GM21576 (cell line): ENCODE data around the gene TEX29.
A peak's percentile ranks its signal among the peaks of the same experiment; 100 is the strongest.

Experiments
- ATAC-seq: cut with Tn5 transposase; IDR thresholded peaks from one replicate; pipeline ENCODE4 v1.9.1; 2021; ENCODE audit warnings: mild to moderate bottlenecking, moderate library complexity; ENCODE audit not compliant: unreplicated experiment

TEX29 gene

DNA sequence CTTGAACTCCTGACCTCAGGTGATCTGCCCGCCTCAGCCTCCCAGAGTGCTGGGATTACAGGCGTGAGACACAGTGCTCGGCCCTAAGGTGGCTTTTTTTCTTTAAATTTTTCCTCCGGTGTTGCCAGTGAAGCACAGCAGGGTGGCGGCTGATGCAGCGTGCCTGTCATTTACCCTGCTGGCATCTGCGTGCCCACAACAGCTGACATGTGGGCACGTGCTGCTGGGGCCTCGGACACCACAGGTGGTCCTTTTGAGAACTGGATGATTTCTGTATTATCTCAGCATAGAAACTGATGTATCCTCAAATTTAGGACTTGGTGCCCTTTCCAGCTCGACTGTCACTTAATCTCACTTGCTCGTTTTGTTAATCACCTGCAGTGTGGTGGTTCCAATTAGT, 31.2 kb upstream of the TEX29 start:
- no peak for ATAC-seq

DNA sequence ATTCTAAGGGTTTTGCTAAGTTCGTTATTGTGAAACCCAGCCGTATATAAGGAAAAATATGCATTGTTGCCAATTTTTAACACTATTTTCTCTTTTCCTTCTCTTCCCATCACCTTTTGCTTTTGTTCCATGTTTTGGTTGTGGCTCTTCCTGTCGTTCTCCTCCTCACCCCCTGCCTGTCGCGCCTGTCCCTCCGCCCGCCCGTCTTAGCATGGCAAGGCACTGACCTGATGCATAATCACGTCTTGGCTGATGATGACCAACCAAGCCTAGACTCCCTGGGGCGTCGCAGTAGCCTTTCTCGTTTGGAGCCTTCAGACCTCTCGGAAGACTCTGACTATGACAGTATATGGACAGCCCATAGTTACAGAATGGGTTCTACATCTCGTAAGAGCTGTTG, 28.5 kb upstream of the TEX29 start:
- no peak for ATAC-seq

GRCh38 chr13:111292710-111293485, 27.5 kb upstream of the TEX29 start:
- no peak for ATAC-seq

DNA sequence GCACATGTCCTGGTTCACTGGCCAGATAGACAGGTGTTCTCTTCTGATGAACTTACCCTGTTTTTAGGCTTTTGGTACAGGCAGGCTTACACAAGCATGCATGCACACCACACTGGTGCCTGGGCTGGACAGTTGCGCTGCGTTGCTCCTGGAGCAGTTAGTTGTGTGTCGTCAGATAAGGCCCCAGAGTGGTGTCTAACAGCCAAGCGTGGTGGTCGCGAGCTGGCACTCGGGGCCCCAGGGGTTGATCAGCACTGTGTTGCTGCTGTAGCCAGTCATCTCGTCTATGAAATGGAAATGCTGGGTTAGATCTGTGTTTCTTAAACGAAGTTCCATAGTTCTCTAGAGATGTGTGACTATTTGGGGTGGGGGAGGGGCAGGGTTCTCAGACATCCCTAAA, 24.6 kb upstream of the TEX29 start:
- ATAC-seq = no peak

DNA sequence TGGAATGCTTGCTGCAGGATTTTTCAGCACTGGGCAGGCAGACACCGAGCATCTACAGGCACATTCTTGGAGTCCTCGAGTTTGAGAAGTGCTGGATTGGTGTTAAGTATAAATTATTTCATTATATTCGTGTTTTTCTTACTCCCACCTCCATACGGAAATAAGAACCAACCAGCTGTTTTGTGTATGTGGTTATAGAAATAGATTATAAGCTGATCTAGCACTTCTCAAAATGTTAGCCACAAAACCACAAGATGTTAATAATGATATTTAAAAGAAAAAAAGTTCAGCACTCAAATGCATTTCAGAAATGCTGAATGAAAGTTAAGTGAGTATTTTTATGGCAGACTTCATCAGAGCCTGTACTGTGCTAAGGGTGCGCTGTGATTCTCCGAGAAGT, 24.0 kb upstream of the TEX29 start:
- no peak for ATAC-seq

GRCh38 chr13:111298214-111298975, 22.0 kb upstream of the TEX29 start:
- ATAC-seq = no peak

GRCh38 chr13:111302045-111302726, 18.3 kb upstream of the TEX29 start:
- no peak for ATAC-seq

GRCh38 chr13:111303559-111303958, 16.9 kb upstream of the TEX29 start:
- no peak for ATAC-seq

DNA sequence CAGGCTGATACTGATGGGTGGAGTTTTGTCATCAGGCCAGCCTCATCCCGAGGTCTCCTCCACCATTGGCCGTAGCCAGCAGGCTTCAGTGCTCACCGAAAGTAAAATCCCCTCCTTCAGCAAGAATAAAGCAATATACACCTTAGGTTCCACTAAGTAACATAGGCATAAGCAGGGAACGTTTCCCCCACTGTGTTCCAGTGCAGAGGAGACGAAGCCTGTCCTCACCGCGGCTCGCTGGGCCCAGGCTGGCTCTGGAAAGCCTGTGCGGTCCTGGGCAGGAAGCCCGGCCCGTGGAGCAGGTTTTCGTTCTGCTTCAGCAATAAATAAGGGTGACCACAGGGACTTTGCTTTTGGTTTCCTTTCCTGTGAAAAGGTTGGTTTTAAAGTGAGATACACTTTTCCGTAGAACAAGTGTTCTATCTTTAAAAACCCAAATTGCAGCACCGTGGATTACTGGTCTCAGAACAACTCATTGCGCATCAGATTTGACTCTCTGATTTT, 16.3 kb upstream of the TEX29 start:
- ATAC-seq = peak; percentile 88

DNA sequence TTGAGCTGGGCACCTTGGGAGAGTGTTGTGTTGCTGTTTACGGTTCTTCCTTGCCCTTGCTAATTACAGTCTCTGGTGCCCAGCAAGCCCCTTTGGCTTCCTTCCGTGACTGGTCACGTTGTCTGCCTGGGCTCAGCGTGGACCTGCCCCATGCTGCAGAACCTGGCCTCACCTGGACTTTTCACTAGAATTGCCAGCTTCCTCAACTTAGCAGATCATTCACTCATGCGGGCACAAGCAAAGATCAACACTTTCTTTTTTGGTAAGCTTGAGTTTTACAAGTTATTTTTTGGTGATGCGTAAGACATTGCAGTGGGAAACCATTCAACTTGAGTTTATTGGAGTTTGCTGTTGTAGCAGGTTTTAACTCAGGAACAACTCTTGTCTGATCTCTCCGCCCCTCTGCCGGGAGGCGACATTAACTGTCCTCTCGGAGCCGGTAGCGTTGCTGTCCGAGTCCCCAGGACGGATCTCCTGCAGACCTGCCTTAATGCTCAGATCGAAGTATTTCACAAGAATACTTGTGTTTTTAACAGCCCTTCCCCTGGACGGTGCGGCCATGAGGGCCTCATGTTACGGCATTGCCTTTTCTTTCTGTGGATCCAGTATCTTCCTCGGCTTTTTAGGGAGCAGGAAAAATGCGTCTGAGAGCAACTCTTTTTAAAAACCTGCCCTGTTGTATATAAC, 15.7 kb upstream of the TEX29 start:
- peak; percentile 36 for ATAC-seq

GRCh38 chr13:111312944-111313590, 7.4 kb upstream of the TEX29 start:
- no peak for ATAC-seq

- ATAC-seq = no peak
Observed at GRCh38 chr13:111313911-111314425, 6.5 kb upstream of the TEX29 start.

GRCh38 chr13:111314852-111315251, 5.6 kb upstream of the TEX29 start:
- no peak for ATAC-seq

DNA sequence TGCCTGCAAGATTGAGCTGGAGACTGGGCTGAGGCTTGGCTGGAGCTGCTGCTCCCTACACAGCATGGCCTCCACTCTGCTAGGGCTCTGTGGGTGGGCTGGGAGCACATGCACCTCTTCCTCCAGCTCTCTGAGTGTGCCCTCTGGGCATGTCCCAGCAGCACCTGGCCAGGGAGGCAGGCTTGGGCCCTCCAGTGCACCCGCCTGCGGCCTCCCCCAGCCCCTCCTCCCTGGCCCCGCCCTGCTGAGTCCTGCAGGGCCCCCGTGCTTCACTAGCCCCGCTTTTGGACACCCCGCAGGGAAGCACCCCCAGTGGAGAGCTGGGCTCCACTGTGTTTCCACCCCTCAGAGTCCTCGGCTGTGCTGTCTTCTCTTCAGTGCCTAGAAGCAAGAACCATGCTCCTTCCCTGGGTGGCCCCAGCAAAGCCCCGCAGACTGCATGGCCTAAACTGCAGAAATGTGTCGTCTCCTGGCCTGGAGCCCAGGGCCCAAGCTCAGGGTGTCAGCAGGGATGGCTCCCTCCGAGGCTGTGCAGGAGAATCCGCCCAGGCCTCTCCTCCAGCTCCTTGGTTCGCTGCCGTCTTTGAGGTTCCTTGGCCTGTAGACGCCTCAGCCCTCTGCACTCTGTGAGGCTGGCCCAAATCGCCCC, 5.0 kb upstream of the TEX29 start:
- ATAC-seq = no peak

GRCh38 chr13:111316161-111316730, 4.2 kb upstream of the TEX29 start:
- ATAC-seq = no peak

DNA sequence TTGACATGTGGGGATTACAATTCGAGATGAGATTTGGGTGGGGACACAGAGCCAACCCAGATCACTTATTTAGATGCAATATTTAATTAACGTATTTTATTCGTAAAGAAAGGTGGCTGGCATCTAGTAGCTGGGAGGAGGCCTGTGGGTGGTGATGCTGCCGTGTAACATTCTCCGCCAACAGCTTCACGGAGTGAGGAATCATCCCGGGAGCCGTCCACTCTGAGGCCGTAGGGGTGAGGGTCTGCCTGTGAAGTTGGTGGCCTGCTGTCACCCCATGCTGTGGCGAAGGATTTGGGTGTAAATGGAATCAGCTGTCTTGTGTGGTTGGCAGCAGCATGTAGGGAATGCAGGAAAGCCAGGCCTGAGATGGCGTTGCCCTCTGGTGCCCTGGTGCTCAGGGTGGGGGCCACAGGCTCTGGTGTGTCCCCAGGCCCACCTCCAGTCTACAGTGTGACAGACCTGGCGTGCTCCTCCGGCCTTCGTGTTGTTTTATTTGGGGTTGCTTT, 3.3 kb upstream of the TEX29 start:
- ATAC-seq = no peak

DNA sequence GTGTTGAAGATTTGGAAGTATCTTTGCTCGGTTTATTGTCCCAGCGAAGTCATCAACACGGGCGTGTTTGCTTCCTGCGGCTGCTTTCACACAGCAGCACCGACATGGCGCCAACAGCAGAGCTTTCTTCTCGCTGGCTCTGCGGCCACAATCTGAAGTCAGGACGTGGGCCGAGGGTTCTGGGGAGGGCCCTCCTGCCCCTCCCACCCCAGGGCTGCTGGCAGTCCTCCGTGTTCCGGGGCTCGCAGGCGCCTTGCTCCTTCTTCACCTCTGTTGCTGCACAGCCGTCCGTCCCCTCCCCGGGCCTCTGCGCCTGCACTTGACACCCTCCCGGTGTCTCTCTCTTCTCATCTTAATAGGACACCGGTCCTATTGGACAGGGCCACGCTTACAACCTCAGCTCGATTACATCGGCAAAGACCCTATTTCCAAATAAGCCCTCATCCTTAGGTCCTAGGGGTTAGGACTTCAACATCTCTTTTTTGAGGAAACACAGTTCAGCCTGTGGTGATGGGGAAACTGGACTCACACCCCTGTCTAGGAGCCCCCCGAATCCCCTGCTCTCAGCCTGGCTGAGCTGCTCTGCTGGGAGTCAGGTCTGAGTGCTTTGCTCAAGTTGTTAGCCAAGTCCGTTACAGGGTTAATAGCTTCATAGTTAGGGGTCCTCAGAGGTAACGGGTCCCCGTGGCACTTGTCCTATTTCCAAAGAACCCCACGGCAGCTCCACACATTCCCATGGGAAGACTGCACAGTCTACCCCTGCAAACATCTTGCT, 2.7 kb upstream of the TEX29 start:
- ATAC-seq = no peak

GRCh38 chr13:111318386-111318785, 2.1 kb upstream of the TEX29 start:
- no peak for ATAC-seq
